Activated CD4-positive, alpha-beta T cell treated with anti-CD3 and anti-CD28 coated beads, Interleukin-2, amount 10 ng/mL, durations not matched to agents 24 days and 14 days (primary cell): ENCODE measurements around the gene FOXF2. TPM values are rescaled to one million over a fixed set of nuclear protein-coding genes. Genes with fewer than 3 reads are reported as not detected.

Source experiments
- DNase-seq: peaks from one replicate; pipeline ENCODE4 v3.0.0; 2022
- H3K27ac Mint-ChIP-seq: one replicate; pipeline ENCODE4 v1.8.0; 2022; ENCODE audit warnings: mild to moderate bottlenecking, mixed read lengths
- H3K27me3 Mint-ChIP-seq: one replicate; pipeline ENCODE4 v1.8.0; 2022; ENCODE audit warnings: mixed read lengths
- H3K36me3 Mint-ChIP-seq: one replicate; pipeline ENCODE4 v1.8.0; 2022; ENCODE audit warnings: low read depth, mild to moderate bottlenecking, mixed read lengths
- H3K4me1 Mint-ChIP-seq: one replicate; pipeline ENCODE4 v1.8.0; 2021; ENCODE audit warnings: mixed read lengths
- H3K4me3 Mint-ChIP-seq: one replicate; pipeline ENCODE4 v1.8.0; 2022; ENCODE audit warnings: mild to moderate bottlenecking, moderate library complexity, mixed read lengths
- H3K9me3 Mint-ChIP-seq: one replicate; pipeline ENCODE4 v1.8.0; 2021; ENCODE audit warnings: mixed read lengths
- intact Hi-C: fragments of 100-400 bp; cut with micrococcal nuclease; formaldehyde crosslinking; loops from one replicate; pipeline ENCODE4 v1.15.1; 2023
- total RNA-seq: library from RNA; stranded (reverse); gene quantifications from 2 replicates; pipeline ENCODE4 v1.2.3, GENCODE V29; 2022

The FOXF2 gene
- total RNA-seq, 1 donor from 2014 or later = not detected

DNA sequence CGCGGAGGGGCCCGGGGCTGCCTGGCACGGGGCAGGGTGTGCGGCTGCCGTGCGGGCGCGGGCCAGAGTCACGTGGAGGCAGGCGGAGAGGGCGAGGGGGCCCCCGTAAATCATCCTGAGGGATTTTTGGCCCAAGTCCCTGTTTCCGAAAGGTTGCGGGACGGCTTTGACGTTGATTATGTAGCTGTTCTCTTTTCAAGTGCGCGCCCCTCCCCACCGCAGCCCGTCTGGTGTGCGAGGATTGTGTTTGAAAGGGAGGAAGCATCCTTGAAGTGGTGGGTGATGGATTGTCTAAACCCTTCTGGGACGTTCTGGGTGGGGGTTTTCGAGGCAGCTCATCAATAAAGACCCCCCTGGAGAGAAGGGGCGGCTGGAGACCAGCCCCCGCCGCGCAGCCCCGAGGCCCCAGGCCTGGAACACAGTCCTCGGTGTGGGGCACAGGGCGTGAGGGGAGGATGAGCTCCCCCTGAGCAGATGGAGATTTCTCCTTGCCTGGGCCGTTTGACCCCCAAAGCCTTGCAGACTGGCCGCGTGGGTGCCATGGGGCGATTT, 7.0 kb upstream of the FOXF2 start:
- no peak for DNase-seq
- no peak overlapping the region for H3K4me3 Mint-ChIP-seq

DNA sequence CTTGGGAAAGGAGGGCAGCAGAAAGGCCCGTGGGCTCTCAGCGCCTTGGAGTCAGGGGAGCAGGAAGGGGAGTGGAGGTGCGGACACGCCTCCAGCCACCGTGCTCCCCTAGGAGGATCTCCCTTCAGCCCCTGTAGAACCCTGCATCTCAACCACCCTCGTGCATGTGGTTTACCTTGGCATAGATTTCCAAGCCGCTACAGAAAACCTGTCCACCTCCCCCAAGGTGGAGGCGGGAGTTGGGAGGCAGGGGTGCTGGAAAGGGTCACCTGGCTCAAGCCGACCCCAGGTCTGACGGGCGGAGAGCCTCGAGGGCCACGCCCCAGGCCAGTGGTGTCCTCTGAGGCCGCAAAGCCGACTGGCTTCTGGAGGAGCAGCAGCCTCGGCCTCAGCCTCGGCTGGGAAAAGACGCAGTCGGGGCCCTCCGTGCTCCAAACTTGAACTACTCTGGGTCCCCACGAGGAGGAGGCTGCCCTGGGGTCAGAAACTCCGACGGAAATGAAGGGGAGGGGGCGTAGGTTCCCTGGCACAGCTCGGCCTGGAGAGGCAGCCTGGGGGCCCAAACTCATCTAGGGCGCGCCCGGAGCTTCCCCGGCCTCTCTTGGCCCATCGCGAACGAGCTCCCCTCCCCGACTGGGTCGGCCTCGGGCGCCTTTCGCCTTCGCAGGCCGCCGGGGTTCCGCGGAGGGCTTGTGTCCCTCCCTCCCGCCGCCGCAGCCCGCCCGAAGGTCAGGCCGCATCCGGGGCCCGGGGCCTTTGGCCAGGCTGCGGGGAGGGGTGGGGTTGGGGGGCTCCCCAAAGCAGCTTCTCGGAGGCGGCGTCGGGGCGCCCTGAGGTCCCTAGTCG, 6.3 kb upstream of the FOXF2 start:
- Mint-ChIP-seq H3K36me3 (no peaks in the 10 kb centered on the region), H3K4me3 (no peak overlapping the region), H3K27me3 (peaks cover 74% of the 10 kb centered on the region), H3K27ac (no peak overlapping the region), H3K4me1 (peaks cover 19% of the 10 kb centered on the region), H3K9me3 (no peaks in the 10 kb centered on the region)
- no peak for DNase-seq
- intact Hi-C loops = loop anchor here (5.0 to 10.0 kb wide), 3 partner anchors 661 to 1842 kb away; partner anchors contain the start of gene TUBB2B

More for the DNA sequence above, 7.0 kb upstream of the FOXF2 start:
- Mint-ChIP-seq H3K36me3 (no peaks in the 10 kb centered on the region), H3K27me3 (peaks cover 72% of the 10 kb centered on the region), H3K4me1 (peaks cover 18% of the 10 kb centered on the region), H3K27ac (no peak overlapping the region), H3K9me3 (no peaks in the 10 kb centered on the region)
- intact Hi-C loops = loop anchor here (5.0 to 10.0 kb wide), 3 partner anchors 660 to 1842 kb away; partner anchors contain the start of gene TUBB2B

DNA sequence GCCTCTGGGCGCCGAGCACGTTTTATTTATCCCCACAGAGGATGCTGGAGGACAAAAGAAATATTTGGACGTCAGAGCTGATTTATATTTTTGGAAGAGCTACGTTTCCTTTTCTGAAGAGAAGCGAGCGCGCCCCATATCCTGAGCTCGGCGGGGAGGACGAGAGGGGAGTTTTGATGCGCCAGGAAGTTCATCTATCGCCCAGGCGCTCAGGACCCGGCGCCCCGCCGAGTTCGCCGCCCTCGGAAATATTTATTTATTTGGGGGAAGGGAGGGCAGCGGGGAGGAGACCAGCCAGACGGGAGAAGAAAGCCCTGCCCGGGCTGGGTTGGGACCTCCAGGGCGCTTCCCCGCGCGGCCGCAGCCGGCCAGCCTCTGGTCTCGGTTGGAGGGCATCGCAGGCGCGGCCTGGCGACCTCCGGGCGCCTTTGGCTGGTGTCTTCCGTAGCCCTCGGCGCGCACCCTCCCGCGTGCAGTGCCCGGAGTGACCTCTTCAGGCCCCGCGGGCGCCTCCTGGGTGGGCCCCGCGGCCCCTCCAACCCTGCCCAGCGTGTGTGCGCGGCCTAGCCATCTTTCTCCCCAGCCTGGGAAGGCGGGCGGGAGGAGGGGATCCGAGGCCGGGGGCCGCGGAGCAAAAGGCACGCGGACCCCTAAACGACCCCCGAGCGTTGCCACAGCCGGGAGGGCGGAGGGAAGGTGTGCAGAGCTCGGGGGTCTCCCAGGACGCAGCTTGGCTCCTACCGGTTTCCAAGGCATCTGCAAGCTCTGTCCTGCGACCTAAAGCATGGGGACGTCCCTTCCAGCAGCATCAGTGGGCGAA, 5.4 kb upstream of the FOXF2 start:
- Mint-ChIP-seq H3K4me1 (peaks cover 25% of the 10 kb centered on the region), H3K4me3 (no peak overlapping the region), H3K27me3 (peaks cover 79% of the 10 kb centered on the region), H3K36me3 (no peaks in the 10 kb centered on the region), H3K9me3 (no peaks in the 10 kb centered on the region), H3K27ac (no peak overlapping the region)
- intact Hi-C loops = loop anchor here (2.0 to 10.0 kb wide), 4 partner anchors 69 to 1841 kb away; partner anchors contain the start of gene TUBB2B
- DNase-seq = no peak

DNA sequence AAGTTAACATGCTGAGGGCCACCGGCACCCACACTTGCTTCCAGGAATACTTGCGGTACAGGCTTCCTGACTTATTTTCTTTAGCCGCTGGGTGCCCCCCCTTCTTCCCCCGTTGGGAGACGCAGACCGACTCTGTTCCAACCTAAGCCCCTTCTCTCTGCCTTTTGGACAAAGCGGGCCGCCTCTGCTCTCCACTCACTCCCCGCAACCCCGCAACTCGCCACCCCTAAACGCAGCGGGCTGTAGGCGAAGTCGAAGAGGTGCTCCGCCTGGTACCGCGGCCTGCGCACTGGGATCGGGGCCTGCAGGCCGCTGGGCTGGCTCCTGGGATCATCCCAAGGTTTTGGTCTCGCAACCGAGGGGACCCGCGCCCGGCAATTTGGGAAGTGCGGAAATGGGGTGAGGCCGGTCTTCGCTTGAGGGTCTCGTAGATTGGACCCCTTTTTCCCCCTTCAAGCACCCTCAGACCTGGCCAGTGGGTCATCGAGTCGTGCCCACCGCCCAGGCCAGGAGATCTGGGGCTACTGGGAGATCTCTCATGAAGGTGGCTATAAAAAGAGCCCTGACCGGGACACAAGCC, 4.7 kb upstream of the FOXF2 start:
- DNase-seq = no peak
- Mint-ChIP-seq H3K36me3 (no peaks in the 10 kb centered on the region), H3K9me3 (no peaks in the 10 kb centered on the region), H3K27ac (peak overlapping the region; percentile 41), H3K4me1 (peaks cover 23% of the 10 kb centered on the region), H3K27me3 (peaks cover 76% of the 10 kb centered on the region), H3K4me3 (no peak overlapping the region)
- intact Hi-C loops = loop anchor here (2.0 to 10.0 kb wide), 4 partner anchors 70 to 1840 kb away; partner anchors contain the start of gene TUBB2B

DNA sequence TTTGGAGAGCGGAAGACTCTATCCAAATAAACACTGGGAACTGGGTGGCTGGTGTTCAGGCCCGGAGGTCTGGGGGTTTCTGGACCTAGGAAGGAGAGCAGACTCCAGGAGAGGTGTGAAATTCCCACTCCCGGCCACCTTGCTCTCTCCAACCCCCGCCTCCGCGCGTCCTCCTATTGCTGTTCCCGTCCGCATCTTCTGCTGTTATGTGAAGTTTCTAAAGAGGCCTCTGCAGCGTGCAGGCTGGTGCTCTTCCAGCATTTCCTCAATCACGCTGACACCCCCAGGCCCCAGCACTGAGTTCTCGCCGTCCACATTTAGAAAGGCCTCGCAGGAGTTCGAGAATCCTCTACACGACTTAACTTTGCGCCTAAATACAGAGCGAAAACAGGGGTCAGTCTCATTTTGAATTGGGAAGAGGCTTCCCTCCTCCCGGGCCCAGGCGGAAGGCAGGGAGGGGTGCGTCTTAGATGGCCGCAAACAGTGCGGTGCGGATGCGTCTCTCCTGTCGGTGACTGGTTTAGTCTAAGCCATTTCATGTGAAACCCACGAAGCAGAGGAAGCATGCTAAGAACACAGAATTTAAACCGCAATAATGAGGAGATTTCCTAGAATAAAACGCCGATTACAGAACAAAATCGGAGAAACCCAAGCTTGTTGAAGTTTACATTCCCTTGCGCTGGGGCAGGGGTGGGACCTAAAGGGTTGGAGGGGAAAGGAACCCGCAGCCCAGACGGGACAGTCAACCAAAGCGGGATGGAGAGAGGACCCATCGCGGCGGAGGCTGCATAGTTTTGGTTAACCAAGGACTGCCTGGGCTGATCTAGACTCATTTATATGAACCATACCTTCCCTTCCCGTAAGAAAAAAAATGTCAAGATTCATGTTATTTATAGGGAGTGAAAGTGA, 4.0 kb upstream of the FOXF2 start:
- Mint-ChIP-seq H3K27me3 (peaks cover 72% of the 10 kb centered on the region), H3K36me3 (no peaks in the 10 kb centered on the region), H3K9me3 (no peaks in the 10 kb centered on the region), H3K27ac (peak overlapping the region; percentile 65), H3K4me1 (peaks cover 22% of the 10 kb centered on the region), H3K4me3 (no peak overlapping the region)
- intact Hi-C loops = loop anchor here (2.0 to 10.0 kb wide), 2 partner anchors 71 to 1839 kb away; partner anchors contain the start of gene TUBB2B
- DNase-seq = no peak

DNA sequence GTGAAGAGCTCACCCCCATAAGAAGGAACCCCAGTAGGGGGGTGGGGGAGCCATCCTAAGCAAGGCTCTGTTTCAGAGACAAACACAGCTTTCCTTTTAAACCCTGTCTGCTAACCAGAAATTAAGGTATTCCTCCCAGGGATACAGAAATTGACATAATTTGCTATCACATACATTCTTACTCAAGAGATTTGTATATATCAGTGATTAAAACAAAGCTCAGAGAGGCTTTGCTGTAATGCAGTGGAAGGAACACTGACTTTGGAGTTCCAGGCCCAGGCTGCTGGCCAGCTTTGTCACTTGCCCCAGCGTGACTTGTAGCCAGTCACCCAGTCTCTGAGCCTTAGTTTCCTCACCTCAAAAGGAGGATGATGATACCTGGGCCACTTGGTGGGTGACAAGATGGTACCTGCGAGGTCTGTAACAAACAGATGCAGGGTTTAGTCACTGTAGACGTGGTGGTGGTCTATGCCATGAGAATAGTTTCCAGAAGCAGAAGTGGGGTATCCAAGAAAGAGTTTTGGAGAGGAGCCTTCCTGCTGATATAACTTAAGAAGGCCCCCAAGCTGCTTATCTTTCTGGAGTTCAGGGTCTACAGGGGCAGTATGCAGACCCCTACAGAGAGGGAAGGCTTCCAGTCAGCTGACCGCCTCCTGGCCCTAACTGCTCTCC, 3.2 kb upstream of the FOXF2 start:
- Mint-ChIP-seq H3K4me3 (no peak overlapping the region), H3K27me3 (peaks cover 68% of the 10 kb centered on the region), H3K4me1 (peaks cover 14% of the 10 kb centered on the region), H3K36me3 (no peaks in the 10 kb centered on the region), H3K9me3 (no peaks in the 10 kb centered on the region), H3K27ac (no peak overlapping the region)
- DNase-seq = no peak
- intact Hi-C loops = loop anchor here (10.0 kb wide), 1 partner anchor 1839 kb away; the partner anchor contains the start of gene TUBB2B

DNA sequence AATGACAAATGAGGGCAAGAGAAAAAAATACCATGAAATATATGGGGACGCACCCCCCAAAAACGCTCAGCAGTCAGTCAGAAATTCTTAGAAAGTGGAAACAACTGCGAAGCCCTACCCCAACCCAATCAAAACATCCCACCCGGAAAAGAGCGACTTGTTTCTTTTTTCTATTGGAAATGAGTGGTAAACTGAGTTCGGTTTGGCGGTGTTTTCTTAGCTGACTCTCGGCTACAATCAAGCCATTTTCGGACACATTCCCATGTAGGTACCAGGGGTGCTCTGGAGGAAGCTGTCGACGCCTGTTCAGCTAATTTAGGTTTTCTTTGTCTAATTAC, 1.9 kb upstream of the FOXF2 start:
- intact Hi-C loops = loop anchor here (10.0 kb wide), 1 partner anchor 1837 kb away; the partner anchor contains the start of gene TUBB2B
- peaks cover 77% of the 10 kb centered on the region for H3K27me3 Mint-ChIP-seq
- peaks cover 14% of the 10 kb centered on the region for H3K4me1 Mint-ChIP-seq
- H3K4me3 Mint-ChIP-seq = no peak overlapping the region
- DNase-seq = no peak
- H3K9me3 Mint-ChIP-seq = no peaks in the 10 kb centered on the region
- no peaks in the 10 kb centered on the region for H3K36me3 Mint-ChIP-seq
- no peak overlapping the region for H3K27ac Mint-ChIP-seq

DNA sequence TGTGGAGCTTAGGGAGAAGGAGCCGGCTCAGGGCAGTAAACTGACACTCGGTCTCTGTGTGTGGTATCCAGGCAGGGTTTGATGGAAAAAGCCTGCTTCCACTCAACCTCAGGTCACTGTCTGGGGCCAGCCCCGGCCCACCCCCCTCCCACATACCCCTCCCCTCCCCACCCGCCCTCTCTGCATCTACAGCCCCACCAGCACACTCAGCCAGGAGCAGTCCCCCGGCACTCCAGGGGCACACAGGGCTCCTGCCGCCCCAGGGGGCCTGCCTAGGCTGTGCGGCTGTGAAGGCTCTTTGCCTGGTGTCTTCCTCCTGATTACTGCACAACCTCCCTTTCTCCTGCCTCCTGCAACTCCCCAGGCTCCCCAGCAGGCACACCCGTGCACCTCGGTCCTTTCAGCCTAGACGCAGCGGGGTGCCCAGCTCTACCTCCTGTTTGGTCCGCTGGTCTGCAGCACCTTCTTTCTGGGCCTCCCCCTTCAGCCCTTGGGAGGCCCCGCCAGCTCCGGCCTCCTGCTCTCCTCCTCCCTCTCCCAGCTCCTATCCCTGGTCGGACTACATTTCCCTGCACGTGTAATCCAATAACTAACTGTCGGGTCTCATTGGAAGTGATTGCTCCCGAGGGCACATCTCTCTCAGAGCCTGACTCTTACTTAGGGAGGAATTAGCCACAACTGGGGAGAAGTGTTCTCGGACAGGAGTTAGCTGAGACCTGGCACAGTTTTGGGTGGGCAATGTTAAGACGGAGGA, 1.3 kb upstream of the FOXF2 start:
- Mint-ChIP-seq H3K9me3 (no peaks in the 10 kb centered on the region), H3K4me3 (no peak overlapping the region), H3K27me3 (peaks cover 73% of the 10 kb centered on the region), H3K4me1 (peaks cover 14% of the 10 kb centered on the region), H3K27ac (no peak overlapping the region), H3K36me3 (no peaks in the 10 kb centered on the region)
- no peak for DNase-seq
- intact Hi-C loops = loop anchor here (10.0 kb wide), 1 partner anchor 1837 kb away; the partner anchor contains the start of gene TUBB2B

DNA sequence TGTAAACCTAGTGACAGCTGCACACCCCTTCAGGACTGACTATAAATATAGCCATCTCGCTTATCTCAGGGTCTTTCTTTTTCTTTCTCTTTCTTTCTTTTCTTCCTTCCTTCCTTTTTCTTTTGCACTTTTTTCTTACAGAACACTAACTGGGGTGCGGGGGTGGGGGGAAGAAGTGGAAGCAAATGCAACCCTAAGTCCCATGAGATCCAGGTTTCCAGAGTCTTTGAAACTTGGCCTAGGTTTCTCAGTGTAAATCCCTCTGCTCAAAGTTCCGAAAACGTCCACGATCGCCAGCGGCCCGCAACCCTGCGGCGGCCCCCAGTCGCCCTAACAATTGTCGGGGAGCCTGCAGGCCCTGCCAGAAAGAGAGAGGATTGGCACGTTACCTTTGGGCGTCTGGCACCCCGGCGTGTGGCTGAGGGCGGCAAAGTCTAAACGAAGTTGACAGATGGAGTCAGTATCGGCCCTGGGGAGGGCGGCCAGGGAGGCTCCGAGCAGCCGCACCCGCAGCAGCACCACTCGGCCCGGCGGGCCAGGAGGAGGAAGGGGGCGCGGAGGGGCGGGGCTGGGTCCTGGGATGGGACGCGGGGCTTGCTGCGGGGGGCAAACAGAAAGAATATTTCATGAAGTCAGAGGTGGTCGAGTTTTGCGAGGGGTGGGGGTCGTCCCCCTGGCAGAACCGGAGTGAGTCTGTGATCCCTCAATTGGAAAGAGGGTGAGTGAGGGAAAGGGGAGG, 577 bp upstream of the FOXF2 start:
- Mint-ChIP-seq H3K9me3 (no peaks in the 10 kb centered on the region), H3K4me3 (peak overlapping the region; percentile 58), H3K4me1 (peaks cover 14% of the 10 kb centered on the region), H3K27me3 (peaks cover 72% of the 10 kb centered on the region), H3K27ac (peak overlapping the region; percentile 80), H3K36me3 (no peaks in the 10 kb centered on the region)
- DNase-seq = no peak
- intact Hi-C loops = loop anchor here (10.0 kb wide), 1 partner anchor 1836 kb away; the partner anchor contains the start of gene TUBB2B

DNA sequence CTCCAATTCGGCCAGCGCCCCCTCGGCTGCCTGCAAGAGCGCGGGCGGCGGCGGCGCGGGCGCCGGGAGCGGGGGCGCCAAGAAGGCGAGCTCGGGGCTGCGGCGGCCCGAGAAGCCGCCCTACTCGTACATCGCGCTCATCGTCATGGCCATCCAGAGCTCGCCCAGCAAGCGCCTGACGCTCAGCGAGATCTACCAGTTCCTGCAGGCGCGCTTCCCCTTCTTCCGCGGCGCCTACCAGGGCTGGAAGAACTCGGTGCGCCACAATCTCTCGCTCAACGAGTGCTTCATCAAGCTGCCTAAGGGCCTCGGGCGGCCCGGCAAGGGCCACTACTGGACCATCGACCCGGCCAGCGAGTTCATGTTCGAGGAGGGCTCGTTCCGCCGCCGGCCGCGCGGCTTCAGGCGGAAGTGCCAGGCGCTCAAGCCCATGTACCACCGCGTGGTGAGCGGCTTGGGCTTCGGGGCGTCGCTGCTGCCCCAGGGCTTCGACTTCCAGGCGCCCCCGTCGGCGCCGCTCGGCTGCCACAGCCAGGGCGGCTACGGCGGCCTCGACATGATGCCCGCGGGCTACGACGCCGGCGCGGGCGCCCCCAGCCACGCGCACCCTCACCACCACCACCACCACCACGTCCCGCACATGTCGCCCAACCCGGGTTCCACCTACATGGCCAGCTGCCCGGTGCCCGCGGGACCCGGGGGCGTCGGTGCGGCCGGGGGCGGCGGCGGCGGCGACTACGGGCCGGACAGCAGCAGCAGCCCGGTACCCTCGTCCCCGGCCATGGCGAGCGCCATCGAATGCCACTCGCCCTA, 963 bp downstream of the FOXF2 start:
- Mint-ChIP-seq H3K36me3 (no peaks in the 10 kb centered on the region), H3K9me3 (no peaks in the 10 kb centered on the region), H3K4me1 (peaks cover 12% of the 10 kb centered on the region), H3K27ac (peak overlapping the region; percentile 79), H3K27me3 (peaks cover 76% of the 10 kb centered on the region), H3K4me3 (peak overlapping the region; percentile 66)
- DNase-seq = no peak
- intact Hi-C loops = loop anchor here (5.0 kb wide), 1 partner anchor 217 kb away; the partner anchor contains the start of gene FOXC1
